Gastrocnemius medialis (tissue), 4 donors: ENCODE measurements around the gene NFATC3.

Experiments used
- CTCF ChIP-seq, 5 experiments: fragments of 450-650 bp in 3 of 5; fragments of 200-600 bp in 2 of 5; sonication (generic) in 2 of 5; IDR thresholded peaks in 4 of 5; conservative IDR thresholded peaks in 1 of 5; 1 replicate in 4 of 5; 2 replicates in 1 of 5; pipeline ENCODE4 v1.5.1; 2016 to 2019; ENCODE audit warnings: antibody characterized with exemption in 5 of 5, mild to moderate bottlenecking in 3 of 5, moderate library complexity in 3 of 5
- POLR2A ChIP-seq, 2 donors: fragments of 450-650 bp; IDR thresholded peaks; one replicate each; pipeline ENCODE4 v1.6.1; 2017; ENCODE audit warnings: antibody characterized with exemption in 2 of 2, mild to moderate bottlenecking in 2 of 2, moderate library complexity in 2 of 2

- no peak for TF ChIP-seq CTCF (IDR thresholded peaks at IDR 0.05 in 4 of 5, conservative IDR thresholded peaks at IDR 0.05 in 1 of 5)
- peak in 1 of 2 donors; percentile 25 for TF ChIP-seq POLR2A (IDR thresholded peaks at IDR 0.05)
Observed at GRCh38 chr16:68257906-68258800, 173.0 kb downstream of the NFATC3 start.
